ENCODE measurements around the gene FKBP8. TPM values are rescaled to one million over a fixed set of nuclear protein-coding genes. Genes with fewer than 3 reads are reported as not detected.

The FKBP8 gene
- total RNA-seq, 1 experiment from 2014 or later, result 184 TPM

DNA sequence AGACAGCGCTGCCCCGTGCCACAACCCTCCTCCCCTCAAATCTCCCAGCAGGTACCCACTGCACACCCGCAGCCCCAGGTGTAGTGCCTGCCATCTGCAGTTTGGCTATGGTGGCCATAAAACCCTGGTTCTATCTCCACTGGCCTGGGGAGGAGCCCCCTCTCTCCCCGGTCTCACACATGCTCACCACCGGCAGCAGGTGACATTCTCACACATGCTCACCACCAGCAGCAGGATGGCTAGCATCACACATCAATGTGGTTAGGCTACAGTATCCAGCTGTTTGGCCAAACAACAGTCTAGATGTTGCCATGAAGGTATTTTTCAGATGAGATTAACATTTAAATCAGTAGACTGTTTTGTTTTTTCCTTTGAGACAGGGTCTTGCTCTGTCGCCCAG is 52.6 kb downstream of the FKBP8 start:
- H3K36me3 Mint-ChIP-seq (ENCODE audit: insufficient read depth, unreplicated experiment), result peaks cover 5% of the 10 kb centered on the region
- TF ChIP-seq CTCF (IDR thresholded peaks at IDR 0.05; ENCODE audit: insufficient read depth in 1 of 2, low read depth in 1 of 2, low read length in 1 of 2, severe bottlenecking in 1 of 2, unreplicated experiment in 1 of 2), result no peak
- no peak overlapping the region for H3K27ac Mint-ChIP-seq (ENCODE audit: unreplicated experiment)
- H3K9me3 Mint-ChIP-seq (ENCODE audit: unreplicated experiment), result no peaks in the 10 kb centered on the region
- H3K9me3 ChIP-seq, result no peaks in the 10 kb centered on the region
- H3K4me1 ChIP-seq, result no peaks in the 10 kb centered on the region
- no peak overlapping the region for H3K4me3 ChIP-seq (ENCODE audit: low read depth, low read length)
- H3K4me3 Mint-ChIP-seq (ENCODE audit: unreplicated experiment), result no peak overlapping the region
- POLR2A ChIA-PET, result no interaction called here
- DNase-seq, result no peak
- H3K4me1 Mint-ChIP-seq (ENCODE audit: low read depth, unreplicated experiment), result no peaks in the 10 kb centered on the region
- H3K27me3 ChIP-seq (replicated peaks; ENCODE audit: control insufficient read depth, insufficient read depth, low read length), result no peaks in the 10 kb centered on the region
- intact Hi-C loops (cut with micrococcal nuclease; ENCODE audit: unreplicated experiment), result no loop called here
- no TSS peak for BruUV-seq (replicated peaks)
- CTCF ChIA-PET, result no interaction called here
- H3K27me3 Mint-ChIP-seq (ENCODE audit: insufficient read depth, unreplicated experiment), result no peaks in the 10 kb centered on the region
- no peaks in the 10 kb centered on the region for H3K36me3 ChIP-seq (ENCODE audit: control insufficient read depth, insufficient read depth, low read length)

- Mint-ChIP-seq H3K27ac (ENCODE audit: unreplicated experiment) (no peak overlapping the region), H3K4me1 (ENCODE audit: low read depth, unreplicated experiment) (no peaks in the 10 kb centered on the region), H3K9me3 (ENCODE audit: unreplicated experiment) (no peaks in the 10 kb centered on the region), H3K4me3 (ENCODE audit: unreplicated experiment) (no peak overlapping the region), H3K27me3 (ENCODE audit: insufficient read depth, unreplicated experiment) (no peaks in the 10 kb centered on the region), H3K36me3 (ENCODE audit: insufficient read depth, unreplicated experiment) (peaks cover 9% of the 10 kb centered on the region)
- DNase-seq, result no peak
- CTCF ChIA-PET, result interaction anchor here (1.1 kb wide), 1 partner anchor 25 kb away, joined by 10 read pairs; no protein-coding TSS in a partner anchor
- Histone ChIP-seq H3K36me3 (ENCODE audit: control insufficient read depth, insufficient read depth, low read length) (no peaks in the 10 kb centered on the region), H3K4me3 (ENCODE audit: low read depth, low read length) (no peak overlapping the region), H3K9me3 (no peaks in the 10 kb centered on the region), H3K4me1 (no peaks in the 10 kb centered on the region), H3K27me3 (replicated peaks; ENCODE audit: control insufficient read depth, insufficient read depth, low read length) (no peaks in the 10 kb centered on the region)
- POLR2A ChIA-PET, result no interaction called here
- no TSS peak for BruUV-seq (replicated peaks)
- TF ChIP-seq CTCF (IDR thresholded peaks at IDR 0.05; ENCODE audit: insufficient read depth in 1 of 2, low read depth in 1 of 2, low read length in 1 of 2, severe bottlenecking in 1 of 2, unreplicated experiment in 1 of 2), result no peak
- intact Hi-C loops (cut with micrococcal nuclease; ENCODE audit: unreplicated experiment), result loop anchor here (5.0 kb wide), 1 partner anchor 33 kb away; the partner anchor contains the start of gene ELL
Observed at GRCh38 chr19:18489627-18490184, 53.7 kb downstream of the FKBP8 start.

DNA sequence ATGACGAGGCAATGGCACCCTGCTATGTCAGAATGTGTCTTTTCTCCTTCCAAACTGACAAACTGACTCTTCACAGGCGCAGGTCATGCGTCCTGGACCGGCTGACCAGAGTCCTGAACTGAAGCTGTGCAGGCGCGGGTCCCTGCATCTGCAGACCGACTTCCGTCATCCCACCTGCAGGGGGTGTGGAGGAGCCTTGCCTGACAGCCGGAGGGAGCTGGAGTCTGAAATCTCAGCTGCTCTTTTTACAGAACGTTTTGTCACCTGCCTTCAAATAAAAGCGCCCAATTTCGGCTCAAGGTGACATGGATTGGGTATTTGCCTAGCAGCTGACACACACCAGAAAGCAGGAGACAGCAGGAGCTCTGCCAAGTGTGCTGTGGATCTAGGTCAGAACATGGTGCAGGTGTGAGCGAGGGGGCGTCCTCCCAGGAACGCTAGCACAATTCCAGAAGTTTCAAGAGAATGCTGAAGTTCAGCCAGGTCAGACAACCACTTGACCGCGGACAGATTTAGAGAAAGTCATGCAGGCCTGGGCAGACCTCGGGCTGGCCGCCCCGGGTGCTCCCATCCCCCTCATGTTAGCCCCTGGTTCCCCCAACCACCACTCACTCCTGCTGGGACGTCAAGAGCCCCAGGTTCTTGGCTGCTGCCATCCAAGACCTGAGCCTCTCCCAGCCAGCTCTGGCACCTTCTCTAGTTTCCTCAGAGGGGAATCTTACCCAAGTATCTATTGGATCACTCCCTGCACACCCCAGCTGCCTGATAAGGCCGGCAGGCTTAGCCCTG is 54.3 kb downstream of the FKBP8 start:
- peak; percentile 36 to 79 for TF ChIP-seq CTCF (IDR thresholded peaks at IDR 0.05; ENCODE audit: insufficient read depth in 1 of 2, low read depth in 1 of 2, low read length in 1 of 2, severe bottlenecking in 1 of 2, unreplicated experiment in 1 of 2)
- H3K4me3 ChIP-seq (ENCODE audit: low read depth, low read length), result no peak overlapping the region
- intact Hi-C loops (cut with micrococcal nuclease; ENCODE audit: unreplicated experiment), result loop anchor here (5.0 kb wide), 1 partner anchor 33 kb away; the partner anchor contains the start of gene ELL
- BruUV-seq (replicated peaks), result no TSS peak
- Mint-ChIP-seq H3K9me3 (ENCODE audit: unreplicated experiment) (no peaks in the 10 kb centered on the region), H3K4me3 (ENCODE audit: unreplicated experiment) (no peak overlapping the region), H3K36me3 (ENCODE audit: insufficient read depth, unreplicated experiment) (peaks cover 11% of the 10 kb centered on the region), H3K27ac (ENCODE audit: unreplicated experiment) (no peak overlapping the region), H3K4me1 (ENCODE audit: low read depth, unreplicated experiment) (no peaks in the 10 kb centered on the region), H3K27me3 (ENCODE audit: insufficient read depth, unreplicated experiment) (no peaks in the 10 kb centered on the region)
- ChIA-PET POLR2A (interaction anchor here (0.6 kb wide), 1 partner anchor 30 kb away, joined by 3 read pairs; no protein-coding TSS in a partner anchor), CTCF (interaction anchor here (0.5 to 1.3 kb wide), 15 partner anchors 14 to 318 kb away, joined by 3 to 28 read pairs (median 5); partner anchors contain the start of genes ELL, KXD1 and REX1BD)
- no peaks in the 10 kb centered on the region for H3K27me3 ChIP-seq (replicated peaks; ENCODE audit: control insufficient read depth, insufficient read depth, low read length)
- no peaks in the 10 kb centered on the region for H3K4me1 ChIP-seq
- no peaks in the 10 kb centered on the region for H3K9me3 ChIP-seq
- DNase-seq, result peak; percentile 68 to 80
- H3K36me3 ChIP-seq (ENCODE audit: control insufficient read depth, insufficient read depth, low read length), result no peaks in the 10 kb centered on the region
